HepG2 (cell line): ENCODE data around the gene PGPEP1. TPM values are rescaled to one million over a fixed set of nuclear protein-coding genes. Genes with fewer than 3 reads are reported as not detected.
A peak's percentile ranks its signal among the peaks of the same experiment; 100 is the strongest.

Experiments
- ATAC-seq: fragments of 200-7000 bp; cut with Tn5 transposase; 3 replicates; pipeline ENCODE4 v1.9.1; 2020; ENCODE audit warnings: mild to moderate bottlenecking, moderate library complexity
- BruUV-seq: library from RNA; stranded (reverse); fragments of 400-500 nt; replicated peaks from 2 replicates; lab custom pipeline; 2021; lab: Mats Ljungman, UMichigan
- CTCF ChIA-PET: fragments of 300-600 bp; formaldehyde crosslinking; extraction: SDS; loops from one replicate; lab custom pipeline; 2021; ENCODE audit warnings: low total read pairs, inconsistent platforms, low intra/inter-chr PET ratio; lab: Yijun Ruan, JAX
- POLR2A ChIA-PET: fragments of 350-600 bp; sonication (Branson Sonifier 250); formaldehyde crosslinking; loops from one replicate; lab custom pipeline; 2020; ENCODE audit warnings: antibody characterized with exemption, inconsistent platforms; lab: Yijun Ruan, JAX
- DNase-seq: peaks from one replicate; pipeline ENCODE4 v3.0.0-alpha.2; 2015; ENCODE audit warnings: low spot score
- FAIRE-seq: peaks from 3 replicates; lab custom pipeline; 2011; peaks lifted over from hg19 to GRCh38; lab: Jason Lieb, UNC
- H2AFZ ChIP-seq: one replicate; pipeline ENCODE4 v1.6.1; 2011; ENCODE audit warnings: low read length, inconsistent platforms
- H3K27ac ChIP-seq: fragments of 300-600 bp; 3 replicates; pipeline ENCODE4 v1.8.0; 2011; ENCODE audit warnings: mixed run types, mild to moderate bottlenecking, mixed read lengths, low read length, inconsistent platforms; ENCODE audit not compliant: insufficient read depth; ENCODE audit errors: extremely low read length
- H3K27me3 ChIP-seq, 2 experiments: fragments of 200-600 bp in 1 of 2; 2 replicates in 1 of 2; 3 replicates in 1 of 2; pipeline versions ENCODE4 v1.6.0 to v1.8.0; 2011; ENCODE audit warnings: low read length in 2 of 2, mild to moderate bottlenecking in 2 of 2, moderate library complexity in 2 of 2, inconsistent platforms in 1 of 2; ENCODE audit not compliant: insufficient read depth in 2 of 2, control insufficient read depth in 1 of 2
- H3K36me3 ChIP-seq, 2 experiments: fragments of 200-600 bp in 1 of 2; replicated peaks in 1 of 2; 2 replicates in 1 of 2; 3 replicates in 1 of 2; pipeline versions ENCODE4 v1.5.1 to v1.8.0; 2011; ENCODE audit warnings: low read length in 2 of 2, inconsistent platforms in 1 of 2; ENCODE audit not compliant: insufficient read depth in 2 of 2, control insufficient read depth in 1 of 2
- H3K4me1 ChIP-seq: 2 replicates; pipeline ENCODE4 v1.5.1; 2012; ENCODE audit warnings: low read length, inconsistent platforms; ENCODE audit not compliant: insufficient read depth
- H3K4me2 ChIP-seq: 2 replicates; pipeline ENCODE4 v1.6.0; 2011; ENCODE audit warnings: low read depth, low read length, inconsistent platforms
- H3K4me3 ChIP-seq, 3 experiments: fragments of 200-600 bp in 1 of 3; sonication (generic), shearing (Covaris generic) in 1 of 3; replicated peaks in 1 of 3; 2 replicates each; pipeline ENCODE4 v1.5.1; 2011 to 2016; ENCODE audit warnings: low read length in 3 of 3, inconsistent platforms in 2 of 3, low read depth in 2 of 3, mild to moderate bottlenecking in 2 of 3, control low read depth in 1 of 3, mixed read lengths in 1 of 3; ENCODE audit not compliant: insufficient read depth in 1 of 3
- H3K79me2 ChIP-seq: one replicate; pipeline ENCODE4 v1.6.1; 2011; ENCODE audit warnings: low read length, inconsistent platforms; ENCODE audit not compliant: insufficient read depth
- H3K9ac ChIP-seq: 2 replicates; pipeline ENCODE4 v1.6.0; 2011; ENCODE audit warnings: mild to moderate bottlenecking, low read depth, low read length, inconsistent platforms; ENCODE audit not compliant: insufficient read depth
- H3K9me3 ChIP-seq: 2 replicates; pipeline ENCODE4 v1.5.1; 2012; ENCODE audit warnings: mild to moderate bottlenecking, low read length
- H4K20me1 ChIP-seq: 2 replicates; pipeline ENCODE4 v1.6.0; 2011; ENCODE audit warnings: inconsistent platforms, mild to moderate bottlenecking, low read length, moderate library complexity; ENCODE audit not compliant: insufficient read depth
- ARNTL ChIP-seq: sonication (generic); formaldehyde crosslinking; IDR thresholded peaks from 2 replicates; pipeline ENCODE4 v1.4.0; 2020; ENCODE audit warnings: mild to moderate bottlenecking, missing genetic modification reagents
- ATAD3A ChIP-seq: sonication (generic); formaldehyde crosslinking; IDR thresholded peaks from 2 replicates; pipeline ENCODE4 v1.4.0; 2020; ENCODE audit warnings: missing genetic modification reagents
- DMAP1 ChIP-seq: IDR thresholded peaks from 2 replicates; pipeline ENCODE4 v1.6.1; 2016
- DR1 ChIP-seq: sonication (generic); formaldehyde crosslinking; IDR thresholded peaks from 2 replicates; pipeline ENCODE4 v1.8.0; 2021; ENCODE audit warnings: mild to moderate bottlenecking, missing genetic modification reagents, inconsistent platforms
- GABPB1 ChIP-seq: IDR thresholded peaks from 2 replicates; pipeline ENCODE4 v1.6.1; 2016; ENCODE audit warnings: mild to moderate bottlenecking, missing genetic modification reagents, moderate library complexity, missing compliant biosample characterization
- HMG20B ChIP-seq: conservative IDR thresholded peaks from 2 replicates; pipeline ENCODE4 v1.6.1; 2016; ENCODE audit warnings: missing genetic modification reagents, missing compliant biosample characterization
- MEIS1 ChIP-seq: sonication (generic); formaldehyde crosslinking; IDR thresholded peaks from 2 replicates; pipeline ENCODE4 v1.9.0; 2021; ENCODE audit warnings: mild to moderate bottlenecking, missing genetic modification reagents, moderate library complexity, borderline replicate concordance
- MLLT10 ChIP-seq: sonication (generic); formaldehyde crosslinking; IDR thresholded peaks from 2 replicates; pipeline ENCODE4 v1.4.0; 2020; ENCODE audit warnings: missing genetic modification reagents
- NCOA1 ChIP-seq: sonication (generic); formaldehyde crosslinking; IDR thresholded peaks from 2 replicates; pipeline ENCODE4 v1.9.0; 2021; ENCODE audit warnings: missing genetic modification reagents
- NPAS2 ChIP-seq: sonication (generic); formaldehyde crosslinking; IDR thresholded peaks from 2 replicates; pipeline ENCODE4 v1.8.0; 2022; ENCODE audit warnings: mild to moderate bottlenecking, missing genetic modification reagents, borderline replicate concordance
- SNAPC2 ChIP-seq: sonication (generic); formaldehyde crosslinking; IDR thresholded peaks from 2 replicates; pipeline ENCODE4 v1.8.1; 2022; ENCODE audit warnings: mild to moderate bottlenecking, missing genetic modification reagents
- TP53 ChIP-seq: sonication (generic); formaldehyde crosslinking; conservative IDR thresholded peaks from 2 replicates; pipeline ENCODE4 v1.4.0; 2020; ENCODE audit warnings: missing genetic modification reagents
- U2AF1 ChIP-seq: fragments of 200-400 bp; formaldehyde crosslinking; optimal IDR thresholded peaks from 2 replicates; pipeline ENCODE3; 2017; ENCODE audit warnings: mild to moderate bottlenecking, low read depth, low read length
- ZNF552 ChIP-seq: sonication (generic); formaldehyde crosslinking; IDR thresholded peaks from 2 replicates; pipeline ENCODE4 v1.9.0; 2022; ENCODE audit warnings: missing genetic modification reagents, mild to moderate bottlenecking, borderline replicate concordance
- ZNF768 ChIP-seq: sonication (generic); formaldehyde crosslinking; IDR thresholded peaks from 2 replicates; pipeline ENCODE4 v1.4.0; 2020; ENCODE audit warnings: missing genetic modification reagents
- ZNF777 ChIP-seq: sonication (generic); formaldehyde crosslinking; IDR thresholded peaks from 2 replicates; pipeline ENCODE4 v1.4.0; 2020; ENCODE audit warnings: missing genetic modification reagents
- WGBS: methylation state at CpG from one replicate; pipeline ENCODE4 v1.1.6; 2017; ENCODE audit warnings: low lambda C conversion rate; 5-methylcytosine and 5-hydroxymethylcytosine counted together
- in situ Hi-C: cut with HindIII; loops from 2 replicates; pipeline ENCODE4 v1.10.0; 2017; ENCODE audit warnings: low pct_unique_long_range_greater_than_20kb; ENCODE audit not compliant: extremely low pct_ligation_motif_present
- intact Hi-C: fragments of 100-400 bp; cut with micrococcal nuclease; formaldehyde crosslinking; loops from one replicate; pipeline ENCODE4 v1.10.0; 2022; ENCODE audit not compliant: unreplicated experiment
- polyA plus RNA-seq, 8 experiments: library from polyadenylated mRNA; depleted of rRNA in 3 of 8; stranded (reverse) in 7 of 8; unstranded in 1 of 8; fragments of >200 nt; fragmentation: Illumina TruSeq in 4 of 8; extraction: Trizol in 4 of 8; gene quantifications; 2 replicates each; pipeline versions ENCODE4 v1.2.1 to v1.2.3, GENCODE V29; 2011 to 2016; ENCODE audit warnings: low read depth in 4 of 8, missing spikeins in 1 of 8, mixed read lengths in 1 of 8; ENCODE audit not compliant: insufficient read depth in 1 of 8
- total RNA-seq, 5 experiments: library from RNA; depleted of rRNA; stranded (reverse); fragments of >200 nt; fragmentation: Illumina TruSeq; extraction: Trizol; gene quantifications; 2 replicates each; pipeline ENCODE4 v1.2.3, GENCODE V29; 2016; ENCODE audit warnings: low read depth in 1 of 5
- TF ChIP-seq, protein P1 (sequence below): sonication (generic); formaldehyde crosslinking; conservative IDR thresholded peaks from 2 replicates; pipeline ENCODE4 v1.8.0; 2022; ENCODE audit warnings: mild to moderate bottlenecking, moderate library complexity, missing genetic modification reagents
- TF ChIP-seq, protein P2 (sequence below): sonication (generic); formaldehyde crosslinking; IDR thresholded peaks from 2 replicates; pipeline ENCODE4 v1.4.0; 2020; ENCODE audit warnings: missing genetic modification reagents
- TF ChIP-seq, protein P3 (sequence below): sonication (generic); formaldehyde crosslinking; IDR thresholded peaks from 2 replicates; pipeline ENCODE4 v1.4.0; 2020; ENCODE audit warnings: missing genetic modification reagents
- TF ChIP-seq, protein P4 (sequence below): sonication (generic); formaldehyde crosslinking; IDR thresholded peaks from 2 replicates; pipeline ENCODE4 v1.4.0; 2020; ENCODE audit warnings: missing genetic modification reagents, borderline replicate concordance

The PGPEP1 gene
- total and polyA plus RNA-seq, 2 of the 13 experiments (the other 11 are each of a cell fraction or from before 2014, with no cell fraction given) = 53.1 to 56.6 TPM

DNA sequence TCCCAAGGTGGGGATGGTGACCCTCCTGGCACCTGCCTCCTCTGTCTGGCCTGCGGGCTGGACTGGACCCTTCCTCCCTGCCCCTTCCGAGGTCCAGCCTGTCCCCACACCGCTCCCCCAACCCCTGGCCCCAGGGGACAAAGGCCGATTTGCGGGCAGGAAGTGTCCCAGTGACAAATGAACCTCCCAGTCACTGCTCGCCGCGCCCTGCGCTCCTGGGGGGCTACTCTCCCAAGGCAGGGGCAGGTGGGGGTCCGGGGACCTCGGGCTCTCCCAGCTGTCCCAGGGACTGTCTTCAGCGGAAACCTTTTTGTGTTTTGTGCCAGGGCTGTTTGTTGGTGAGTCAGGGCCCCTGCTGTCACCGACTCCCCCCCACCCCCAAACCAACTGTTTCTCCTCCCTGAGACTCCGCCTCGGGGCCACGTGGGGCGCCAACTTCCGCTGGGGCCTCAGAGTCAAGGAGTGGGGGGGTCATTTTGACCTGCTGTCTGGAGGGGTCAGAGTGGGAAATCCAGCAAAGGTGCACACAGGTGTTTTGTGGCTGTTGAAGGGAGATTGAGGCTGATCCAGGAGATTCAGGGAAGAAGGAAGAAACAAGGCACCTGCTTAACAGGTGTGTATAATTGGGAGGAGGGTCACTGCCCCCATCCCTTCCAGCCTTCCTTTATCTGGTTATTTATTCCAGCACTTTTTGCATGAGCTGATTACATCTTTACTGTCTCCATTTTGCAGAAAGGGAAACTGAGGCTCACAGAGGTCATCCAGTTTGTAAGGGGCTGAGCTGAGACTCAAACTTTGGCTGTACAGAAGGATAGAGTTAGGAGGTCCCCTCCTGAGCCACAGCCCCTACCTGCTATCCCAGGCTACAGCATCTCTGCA is 831 bp downstream of the PGPEP1 start:
- DNase-seq = peak; percentile 52
- in situ Hi-C loops (loop anchor here (10.0 kb wide), 1 partner anchor 64 kb away; no protein-coding TSS in a partner anchor), intact Hi-C loops (no loop called here)
- H3K4me3 ChIP-seq = peak overlapping the region; percentile 76 to 97 (median 89)
- no peak for FAIRE-seq
- H2AFZ ChIP-seq = no peak overlapping the region
- peaks cover 13% of the 10 kb centered on the region for H3K79me2 ChIP-seq
- ChIA-PET POLR2A (interaction anchor here (0.8 to 5.1 kb wide), 9 partner anchors 9 to 78 kb away, joined by 3 to 36 read pairs (median 5); partner anchors contain the start of genes GDF15, JUND and SSBP4), CTCF (no interaction called here)
- peak overlapping the region; percentile 77 for H3K4me2 ChIP-seq
- H3K9me3 ChIP-seq = no peaks in the 10 kb centered on the region
- peak overlapping the region; percentile 90 for H3K9ac ChIP-seq
- peaks cover 7 to 29% of the 10 kb centered on the region in 2 experiments; a peak in 4 of 5 replicates for H3K36me3 ChIP-seq
- H3K27me3 ChIP-seq = no peaks in the 10 kb centered on the region
- H3K27ac ChIP-seq = peak overlapping the region; percentile 88
- BruUV-seq = TSS peak; percentile 56
- ATAC-seq = peak; percentile 79
- WGBS = 4% methylated on average over 6 of the region's 18 CpGs
- peaks cover 7% of the 10 kb centered on the region for H4K20me1 ChIP-seq
- peaks cover 59% of the 10 kb centered on the region for H3K4me1 ChIP-seq
- TF ChIP-seq ZNF552 (CRISPR knock-in tag) (peak; percentile 64; the same call in 1 of the 2 replicates), NPAS2 (no peak), SNAPC2 (CRISPR knock-in tag) (peak; percentile 83; the same call in 1 of the 2 replicates), MEIS1 (0 out of 2 replicates have a peak, but pooled peaks have one; percentile 62), DMAP1 (CRISPR knock-in tag) (peak; percentile 82), MLLT10 (CRISPR knock-in tag) (no peak), ARNTL (CRISPR knock-in tag) (peak; percentile 21), ATAD3A (no peak), U2AF1 (no peak), GABPB1 (peak; percentile 86), HMG20B (CRISPR knock-in tag) (0 out of 2 replicates have a peak, but pooled peaks have one; percentile 36), NCOA1 (no peak), DR1 (CRISPR knock-in tag) (no peak), TP53 (CRISPR knock-in tag) (0 out of 2 replicates have a peak, but pooled peaks have one; percentile 14), ZNF768 (CRISPR knock-in tag) (peak; percentile 48; the same call in 1 of the 2 replicates), ZNF777 (CRISPR knock-in tag) (no peak)
- TF ChIP-seq, protein P1, sequence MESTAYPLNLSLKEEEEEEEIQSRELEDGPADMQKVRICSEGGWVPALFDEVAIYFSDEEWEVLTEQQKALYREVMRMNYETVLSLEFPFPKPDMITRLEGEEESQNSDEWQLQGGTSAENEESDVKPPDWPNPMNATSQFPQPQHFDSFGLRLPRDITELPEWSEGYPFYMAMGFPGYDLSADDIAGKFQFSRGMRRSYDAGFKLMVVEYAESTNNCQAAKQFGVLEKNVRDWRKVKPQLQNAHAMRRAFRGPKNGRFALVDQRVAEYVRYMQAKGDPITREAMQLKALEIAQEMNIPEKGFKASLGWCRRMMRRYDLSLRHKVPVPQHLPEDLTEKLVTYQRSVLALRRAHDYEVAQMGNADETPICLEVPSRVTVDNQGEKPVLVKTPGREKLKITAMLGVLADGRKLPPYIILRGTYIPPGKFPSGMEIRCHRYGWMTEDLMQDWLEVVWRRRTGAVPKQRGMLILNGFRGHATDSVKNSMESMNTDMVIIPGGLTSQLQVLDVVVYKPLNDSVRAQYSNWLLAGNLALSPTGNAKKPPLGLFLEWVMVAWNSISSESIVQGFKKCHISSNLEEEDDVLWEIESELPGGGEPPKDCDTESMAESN = no peak; the same call in 1 of the 2 replicates
- TF ChIP-seq, protein P2, sequence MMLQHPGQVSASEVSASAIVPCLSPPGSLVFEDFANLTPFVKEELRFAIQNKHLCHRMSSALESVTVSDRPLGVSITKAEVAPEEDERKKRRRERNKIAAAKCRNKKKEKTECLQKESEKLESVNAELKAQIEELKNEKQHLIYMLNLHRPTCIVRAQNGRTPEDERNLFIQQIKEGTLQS (CRISPR knock-in tag) = 0 out of 2 replicates have a peak, but pooled peaks have one; percentile 7
- TF ChIP-seq, protein P3, sequence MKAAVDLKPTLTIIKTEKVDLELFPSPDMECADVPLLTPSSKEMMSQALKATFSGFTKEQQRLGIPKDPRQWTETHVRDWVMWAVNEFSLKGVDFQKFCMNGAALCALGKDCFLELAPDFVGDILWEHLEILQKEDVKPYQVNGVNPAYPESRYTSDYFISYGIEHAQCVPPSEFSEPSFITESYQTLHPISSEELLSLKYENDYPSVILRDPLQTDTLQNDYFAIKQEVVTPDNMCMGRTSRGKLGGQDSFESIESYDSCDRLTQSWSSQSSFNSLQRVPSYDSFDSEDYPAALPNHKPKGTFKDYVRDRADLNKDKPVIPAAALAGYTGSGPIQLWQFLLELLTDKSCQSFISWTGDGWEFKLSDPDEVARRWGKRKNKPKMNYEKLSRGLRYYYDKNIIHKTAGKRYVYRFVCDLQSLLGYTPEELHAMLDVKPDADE (CRISPR knock-in tag) = no peak
- TF ChIP-seq, protein P4, sequence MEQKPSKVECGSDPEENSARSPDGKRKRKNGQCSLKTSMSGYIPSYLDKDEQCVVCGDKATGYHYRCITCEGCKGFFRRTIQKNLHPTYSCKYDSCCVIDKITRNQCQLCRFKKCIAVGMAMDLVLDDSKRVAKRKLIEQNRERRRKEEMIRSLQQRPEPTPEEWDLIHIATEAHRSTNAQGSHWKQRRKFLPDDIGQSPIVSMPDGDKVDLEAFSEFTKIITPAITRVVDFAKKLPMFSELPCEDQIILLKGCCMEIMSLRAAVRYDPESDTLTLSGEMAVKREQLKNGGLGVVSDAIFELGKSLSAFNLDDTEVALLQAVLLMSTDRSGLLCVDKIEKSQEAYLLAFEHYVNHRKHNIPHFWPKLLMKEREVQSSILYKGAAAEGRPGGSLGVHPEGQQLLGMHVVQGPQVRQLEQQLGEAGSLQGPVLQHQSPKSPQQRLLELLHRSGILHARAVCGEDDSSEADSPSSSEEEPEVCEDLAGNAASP = 0 out of 2 replicates have a peak, but pooled peaks have one; percentile 44
